Left ventricle myocardium inferior (tissue), 1 donor: Measurements from ENCODE around the gene NEK2. TPM values are rescaled to one million over a fixed set of nuclear protein-coding genes. Genes with fewer than 3 reads are reported as not detected.
"Not testable (repeated sequence)": the region's sequence is repeated elsewhere in the genome, so short reads cannot be mapped to it uniquely, and the experiment has no call there.

Experiments used
- DNase-seq: peaks from one replicate; pipeline ENCODE4 v3.0.0-alpha.2; 2020
- H3K27ac ChIP-seq: fragments of 200-600 bp; replicated peaks from 2 replicates; pipeline ENCODE4 v1.8.0; 2021
- H3K27me3 ChIP-seq: fragments of 200-600 bp; 2 replicates; pipeline ENCODE4 v1.8.0; 2021; ENCODE audit warnings: low read depth
- H3K36me3 ChIP-seq: fragments of 200-600 bp; 2 replicates; pipeline ENCODE4 v1.8.0; 2021
- H3K4me1 ChIP-seq: fragments of 200-600 bp; 2 replicates; pipeline ENCODE4 v1.8.0; 2021
- H3K4me3 ChIP-seq: fragments of 200-600 bp; 2 replicates; pipeline ENCODE4 v1.8.0; 2021; ENCODE audit warnings: mild to moderate bottlenecking, moderate library complexity
- H3K9me3 ChIP-seq: fragments of 200-600 bp; replicated peaks from 2 replicates; pipeline ENCODE4 v1.8.0; 2021
- CTCF ChIP-seq: fragments of 200-600 bp; IDR thresholded peaks from 2 replicates; pipeline ENCODE4 v1.8.0; 2021; ENCODE audit warnings: antibody characterized with exemption, mild to moderate bottlenecking, borderline replicate concordance
- intact Hi-C: fragments of 100-400 bp; cut with micrococcal nuclease; formaldehyde crosslinking; loops from one replicate; pipeline ENCODE4 v1.11.0; 2022
- total RNA-seq: library from RNA; stranded (reverse); fragmentation: NEBNext Ultra II Directional; extraction: Animal tissue kit (Norgen Biotek cat#: 25700); gene quantifications from one replicate; pipeline ENCODE4 v1.2.1, GENCODE V29; 2021
- donor health status: DM: no; HTN: yes; CAD: no; lungs with severe emphysema.

Gene NEK2
- total RNA-seq, 1 donor from 2014 or later = 0.19 TPM

GRCh38 chr1:211683396-211684297 is 8.2 kb upstream of the NEK2 start:
- DNase-seq = no peak
- intact Hi-C loops = no loop called here
- TF ChIP-seq CTCF = no peak
- no peaks in the 10 kb centered on the region for H3K4me1 ChIP-seq
- peaks cover 20% of the 10 kb centered on the region for H3K27me3 ChIP-seq
- no peak overlapping the region for H3K27ac ChIP-seq
- no peaks in the 10 kb centered on the region for H3K9me3 ChIP-seq
- no peaks in the 10 kb centered on the region for H3K36me3 ChIP-seq
- no peak overlapping the region for H3K4me3 ChIP-seq

GRCh38 chr1:211682186-211682585 is 6.8 kb upstream of the NEK2 start:
- H3K9me3 ChIP-seq, H3K27ac ChIP-seq, H3K4me1 ChIP-seq, intact Hi-C loops, H3K4me3 ChIP-seq, DNase-seq, H3K36me3 ChIP-seq: not testable (repeated sequence)
- H3K27me3 ChIP-seq = peaks cover 12% of the 10 kb centered on the region

- peaks cover 2% of the 10 kb centered on the region for H3K4me1 ChIP-seq
- H3K36me3 ChIP-seq = no peaks in the 10 kb centered on the region
- H3K4me3 ChIP-seq = no peak overlapping the region
- H3K27ac ChIP-seq = no peak overlapping the region
- no peaks in the 10 kb centered on the region for H3K9me3 ChIP-seq
- peak; percentile 46 for DNase-seq
- peak; percentile 73 for TF ChIP-seq CTCF
- intact Hi-C loops = no loop called here
- peaks cover 7% of the 10 kb centered on the region for H3K27me3 ChIP-seq
Measured at GRCh38 chr1:211680752-211681327, 5.4 kb upstream of the NEK2 start.

GRCh38 chr1:211677659-211678058 is 2.2 kb upstream of the NEK2 start:
- DNase-seq = no peak
- Histone ChIP-seq H3K27ac (no peak overlapping the region), H3K9me3 (no peaks in the 10 kb centered on the region), H3K4me1 (peaks cover 13% of the 10 kb centered on the region), H3K36me3 (no peaks in the 10 kb centered on the region), H3K27me3 (no peaks in the 10 kb centered on the region), H3K4me3 (no peak overlapping the region)
- intact Hi-C loops = no loop called here
- no peak for TF ChIP-seq CTCF

GRCh38 chr1:211676761-211677160 is 1.3 kb upstream of the NEK2 start:
- Histone ChIP-seq H3K27ac (no peak overlapping the region), H3K36me3 (no peaks in the 10 kb centered on the region), H3K9me3 (no peaks in the 10 kb centered on the region), H3K27me3 (no peaks in the 10 kb centered on the region), H3K4me3 (no peak overlapping the region), H3K4me1 (peaks cover 13% of the 10 kb centered on the region)
- intact Hi-C loops = no loop called here
- TF ChIP-seq CTCF = no peak
- no peak for DNase-seq

GRCh38 chr1:211676106-211676583 is 724 bp upstream of the NEK2 start:
- Histone ChIP-seq H3K4me1 (peaks cover 13% of the 10 kb centered on the region), H3K9me3 (no peaks in the 10 kb centered on the region), H3K4me3 (peak overlapping the region; percentile 71), H3K27me3 (no peaks in the 10 kb centered on the region), H3K27ac (no peak overlapping the region), H3K36me3 (no peaks in the 10 kb centered on the region)
- DNase-seq = no peak
- intact Hi-C loops = no loop called here
- TF ChIP-seq CTCF = no peak
